Measurements from ENCODE around the gene PRDM10.

GRCh38 chr11:130037058-130037457, 34.4 kb upstream of the PRDM10 start:
- no peak for TF ChIP-seq CTCF (IDR thresholded peaks at IDR 0.05)
- no peak for TF ChIP-seq POLR2AphosphoS5 (IDR thresholded peaks at IDR 0.05)
- TF ChIP-seq POLR2A (IDR thresholded peaks at IDR 0.05) = no peak
